ENCODE results near the gene WASHC3. TPM values are rescaled to one million over a fixed set of nuclear protein-coding genes. Genes with fewer than 3 reads are reported as not detected.
"Not testable (repeated sequence)": the region's sequence is repeated elsewhere in the genome, so short reads cannot be mapped to it uniquely, and the experiment has no call there.

The WASHC3 gene
- total and polyA plus RNA-seq, 2 experiments from 2014 or later = 6.6 to 24.6 TPM

DNA sequence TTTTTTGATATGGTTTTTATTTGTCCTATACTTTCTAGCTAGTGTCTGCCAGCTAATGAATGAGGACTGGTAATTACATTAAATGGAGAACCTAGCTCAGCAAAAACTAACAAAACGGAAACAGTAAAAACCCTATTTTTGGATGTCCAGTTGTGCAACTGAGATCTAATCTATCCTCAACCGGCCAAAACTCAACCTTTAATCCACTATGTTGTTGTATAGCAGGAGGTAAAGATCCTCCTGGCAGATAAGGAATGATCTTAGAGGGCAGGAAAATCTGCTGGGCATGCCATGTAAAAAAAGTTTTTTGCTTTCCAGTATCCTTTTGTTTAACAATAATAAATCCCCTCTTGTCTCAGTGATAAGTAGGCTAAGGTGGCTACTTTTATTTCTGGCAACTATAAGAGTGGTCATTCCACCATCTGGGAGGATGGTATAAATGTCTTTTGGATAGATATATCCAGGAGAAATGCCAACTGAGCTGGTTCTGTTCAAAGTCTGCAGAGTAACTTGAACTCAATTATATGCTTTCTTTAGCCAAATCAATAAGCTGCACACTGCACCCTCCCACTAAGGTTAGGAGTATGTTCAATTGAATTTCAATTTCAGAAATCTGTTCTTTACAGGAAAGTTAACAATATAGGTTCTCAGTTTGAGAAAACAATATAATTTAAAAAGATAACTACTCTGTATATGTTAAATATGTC lies 40.1 kb downstream of the WASHC3 start (continued):
- TF ChIP-seq, protein P1, sequence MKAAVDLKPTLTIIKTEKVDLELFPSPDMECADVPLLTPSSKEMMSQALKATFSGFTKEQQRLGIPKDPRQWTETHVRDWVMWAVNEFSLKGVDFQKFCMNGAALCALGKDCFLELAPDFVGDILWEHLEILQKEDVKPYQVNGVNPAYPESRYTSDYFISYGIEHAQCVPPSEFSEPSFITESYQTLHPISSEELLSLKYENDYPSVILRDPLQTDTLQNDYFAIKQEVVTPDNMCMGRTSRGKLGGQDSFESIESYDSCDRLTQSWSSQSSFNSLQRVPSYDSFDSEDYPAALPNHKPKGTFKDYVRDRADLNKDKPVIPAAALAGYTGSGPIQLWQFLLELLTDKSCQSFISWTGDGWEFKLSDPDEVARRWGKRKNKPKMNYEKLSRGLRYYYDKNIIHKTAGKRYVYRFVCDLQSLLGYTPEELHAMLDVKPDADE (IDR thresholded peaks at IDR 0.05) = no peak
- TF ChIP-seq CREB1 (CRISPR knock-in tag; IDR thresholded peaks at IDR 0.05; ENCODE audit: low read depth) (no peak), POLR2AphosphoS5 (IDR thresholded peaks at IDR 0.05; ENCODE audit: low read depth) (no peak), EZH2phosphoT487 (IDR thresholded peaks at IDR 0.05; ENCODE audit: unreplicated experiment) (no peak), EZH2 (IDR thresholded peaks at IDR 0.05; ENCODE audit: low read depth, unreplicated experiment) (no peak), JUNB (IDR thresholded peaks at IDR 0.05; ENCODE audit: unreplicated experiment) (no peak), NANOG (IDR thresholded peaks at IDR 0.05; ENCODE audit: borderline replicate concordance) (no peak)
- TF ChIP-seq, protein P2, sequence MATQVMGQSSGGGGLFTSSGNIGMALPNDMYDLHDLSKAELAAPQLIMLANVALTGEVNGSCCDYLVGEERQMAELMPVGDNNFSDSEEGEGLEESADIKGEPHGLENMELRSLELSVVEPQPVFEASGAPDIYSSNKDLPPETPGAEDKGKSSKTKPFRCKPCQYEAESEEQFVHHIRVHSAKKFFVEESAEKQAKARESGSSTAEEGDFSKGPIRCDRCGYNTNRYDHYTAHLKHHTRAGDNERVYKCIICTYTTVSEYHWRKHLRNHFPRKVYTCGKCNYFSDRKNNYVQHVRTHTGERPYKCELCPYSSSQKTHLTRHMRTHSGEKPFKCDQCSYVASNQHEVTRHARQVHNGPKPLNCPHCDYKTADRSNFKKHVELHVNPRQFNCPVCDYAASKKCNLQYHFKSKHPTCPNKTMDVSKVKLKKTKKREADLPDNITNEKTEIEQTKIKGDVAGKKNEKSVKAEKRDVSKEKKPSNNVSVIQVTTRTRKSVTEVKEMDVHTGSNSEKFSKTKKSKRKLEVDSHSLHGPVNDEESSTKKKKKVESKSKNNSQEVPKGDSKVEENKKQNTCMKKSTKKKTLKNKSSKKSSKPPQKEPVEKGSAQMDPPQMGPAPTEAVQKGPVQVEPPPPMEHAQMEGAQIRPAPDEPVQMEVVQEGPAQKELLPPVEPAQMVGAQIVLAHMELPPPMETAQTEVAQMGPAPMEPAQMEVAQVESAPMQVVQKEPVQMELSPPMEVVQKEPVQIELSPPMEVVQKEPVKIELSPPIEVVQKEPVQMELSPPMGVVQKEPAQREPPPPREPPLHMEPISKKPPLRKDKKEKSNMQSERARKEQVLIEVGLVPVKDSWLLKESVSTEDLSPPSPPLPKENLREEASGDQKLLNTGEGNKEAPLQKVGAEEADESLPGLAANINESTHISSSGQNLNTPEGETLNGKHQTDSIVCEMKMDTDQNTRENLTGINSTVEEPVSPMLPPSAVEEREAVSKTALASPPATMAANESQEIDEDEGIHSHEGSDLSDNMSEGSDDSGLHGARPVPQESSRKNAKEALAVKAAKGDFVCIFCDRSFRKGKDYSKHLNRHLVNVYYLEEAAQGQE (IDR thresholded peaks at IDR 0.05; ENCODE audit: unreplicated experiment) = no peak
- TF ChIP-seq, protein P3, sequence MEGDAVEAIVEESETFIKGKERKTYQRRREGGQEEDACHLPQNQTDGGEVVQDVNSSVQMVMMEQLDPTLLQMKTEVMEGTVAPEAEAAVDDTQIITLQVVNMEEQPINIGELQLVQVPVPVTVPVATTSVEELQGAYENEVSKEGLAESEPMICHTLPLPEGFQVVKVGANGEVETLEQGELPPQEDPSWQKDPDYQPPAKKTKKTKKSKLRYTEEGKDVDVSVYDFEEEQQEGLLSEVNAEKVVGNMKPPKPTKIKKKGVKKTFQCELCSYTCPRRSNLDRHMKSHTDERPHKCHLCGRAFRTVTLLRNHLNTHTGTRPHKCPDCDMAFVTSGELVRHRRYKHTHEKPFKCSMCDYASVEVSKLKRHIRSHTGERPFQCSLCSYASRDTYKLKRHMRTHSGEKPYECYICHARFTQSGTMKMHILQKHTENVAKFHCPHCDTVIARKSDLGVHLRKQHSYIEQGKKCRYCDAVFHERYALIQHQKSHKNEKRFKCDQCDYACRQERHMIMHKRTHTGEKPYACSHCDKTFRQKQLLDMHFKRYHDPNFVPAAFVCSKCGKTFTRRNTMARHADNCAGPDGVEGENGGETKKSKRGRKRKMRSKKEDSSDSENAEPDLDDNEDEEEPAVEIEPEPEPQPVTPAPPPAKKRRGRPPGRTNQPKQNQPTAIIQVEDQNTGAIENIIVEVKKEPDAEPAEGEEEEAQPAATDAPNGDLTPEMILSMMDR (conservative IDR thresholded peaks at IDR 0.05; ENCODE audit: low read depth in 2 of 2) = no peak

DNA sequence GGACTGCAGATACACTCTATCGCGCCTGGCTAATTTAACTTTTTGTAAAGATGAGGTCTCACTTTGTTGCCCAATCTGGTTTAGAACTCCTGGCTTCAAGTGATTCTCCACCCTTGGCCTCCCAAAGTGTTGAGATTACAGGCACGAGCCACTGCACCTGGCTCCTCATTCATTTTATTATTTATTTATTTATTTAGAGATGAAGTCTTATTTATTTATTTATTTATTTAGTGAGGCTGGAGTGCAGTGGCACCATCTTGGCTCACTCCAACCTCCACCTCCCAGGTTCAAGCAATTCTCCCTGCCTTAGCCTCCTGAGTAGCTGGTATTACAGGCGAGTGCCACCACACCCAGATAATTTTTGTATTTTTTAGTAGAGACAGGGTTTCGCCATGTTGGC lies 43.2 kb downstream of the WASHC3 start:
- not testable (repeated sequence) for H3K4me1 Mint-ChIP-seq; H3K79me2 ChIP-seq (replicated peaks; ENCODE audit: insufficient read depth); H3K27ac Mint-ChIP-seq; H4K20me1 ChIP-seq (replicated peaks; ENCODE audit: insufficient read depth); H3K27me3 ChIP-seq (ENCODE audit: insufficient read depth); H3K27ac ChIP-seq (ENCODE audit: low read depth); ATAC-seq; H3K4me1 ChIP-seq (ENCODE audit: insufficient read depth); H3K4me3 ChIP-seq; H3K4me2 ChIP-seq; DNase-seq (ENCODE audit: low spot score); H2AFZ ChIP-seq; H3K9me3 Mint-ChIP-seq; H3K9me2 ChIP-seq (ENCODE audit: insufficient read depth); H3K36me3 ChIP-seq (ENCODE audit: insufficient read depth); H3K36me3 Mint-ChIP-seq (ENCODE audit: low read depth); H3K27me3 Mint-ChIP-seq (ENCODE audit: insufficient read depth, low read depth, poor library complexity); H3F3A ChIP-seq (replicated peaks; ENCODE audit: low read depth); H3K4me3 Mint-ChIP-seq
